AG04449 (cell line): Measurements from ENCODE around the gene ATP6V0B.

Experiments
- CTCF ChIA-PET: fragments of 350-600 bp; formaldehyde crosslinking; extraction: SDS; loops from one replicate; lab custom pipeline; 2021; ENCODE audit warnings: antibody characterized with exemption; lab: Yijun Ruan, JAX
- POLR2A ChIA-PET: fragments of 400-600, 350-600 bp; formaldehyde crosslinking; extraction: SDS; loops from one replicate; lab custom pipeline; 2020; ENCODE audit warnings: antibody characterized with exemption, inconsistent platforms; lab: Yijun Ruan, JAX
- DNase-seq: peaks from one replicate; pipeline ENCODE4 v3.0.0-alpha.2; 2010; ENCODE audit warnings: low read depth, low spot score
- H3K4me3 ChIP-seq: 2 replicates; pipeline ENCODE4 v1.5.1; 2011; ENCODE audit warnings: low read depth, mild to moderate bottlenecking, control low read depth, low read length
- TF ChIP-seq, protein P1 (sequence below): IDR thresholded peaks from one replicate; pipeline ENCODE4 v1.5.1; 2011; ENCODE audit warnings: mild to moderate bottlenecking, moderate library complexity, low read length, control low read depth, inconsistent platforms; ENCODE audit not compliant: insufficient read depth; ENCODE audit errors: missing control alignments

The ATP6V0B gene

DNA sequence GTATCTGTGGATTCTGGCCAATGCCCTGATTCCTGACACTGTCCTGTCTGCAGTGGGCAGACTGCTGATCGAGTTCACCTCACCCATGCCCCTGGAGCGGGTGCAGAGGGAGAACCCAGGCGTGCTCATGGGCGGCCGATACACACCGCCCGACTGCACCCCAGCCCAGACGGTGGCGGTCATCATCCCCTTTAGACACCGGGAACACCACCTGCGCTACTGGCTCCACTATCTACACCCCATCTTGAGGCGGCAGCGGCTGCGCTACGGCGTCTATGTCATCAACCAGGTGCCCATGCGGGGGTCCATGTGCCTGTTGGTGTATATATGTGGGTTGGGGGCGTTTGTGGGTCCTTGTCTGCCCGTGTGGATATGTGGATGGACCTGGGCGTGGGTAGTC is 6.9 kb downstream of the ATP6V0B start:
- no peak for DNase-seq
- CTCF ChIA-PET = interaction anchor here (1.0 kb wide), 1 partner anchor 24 kb away, joined by 3 read pairs; no protein-coding TSS in a partner anchor
- TF ChIP-seq, protein P1, sequence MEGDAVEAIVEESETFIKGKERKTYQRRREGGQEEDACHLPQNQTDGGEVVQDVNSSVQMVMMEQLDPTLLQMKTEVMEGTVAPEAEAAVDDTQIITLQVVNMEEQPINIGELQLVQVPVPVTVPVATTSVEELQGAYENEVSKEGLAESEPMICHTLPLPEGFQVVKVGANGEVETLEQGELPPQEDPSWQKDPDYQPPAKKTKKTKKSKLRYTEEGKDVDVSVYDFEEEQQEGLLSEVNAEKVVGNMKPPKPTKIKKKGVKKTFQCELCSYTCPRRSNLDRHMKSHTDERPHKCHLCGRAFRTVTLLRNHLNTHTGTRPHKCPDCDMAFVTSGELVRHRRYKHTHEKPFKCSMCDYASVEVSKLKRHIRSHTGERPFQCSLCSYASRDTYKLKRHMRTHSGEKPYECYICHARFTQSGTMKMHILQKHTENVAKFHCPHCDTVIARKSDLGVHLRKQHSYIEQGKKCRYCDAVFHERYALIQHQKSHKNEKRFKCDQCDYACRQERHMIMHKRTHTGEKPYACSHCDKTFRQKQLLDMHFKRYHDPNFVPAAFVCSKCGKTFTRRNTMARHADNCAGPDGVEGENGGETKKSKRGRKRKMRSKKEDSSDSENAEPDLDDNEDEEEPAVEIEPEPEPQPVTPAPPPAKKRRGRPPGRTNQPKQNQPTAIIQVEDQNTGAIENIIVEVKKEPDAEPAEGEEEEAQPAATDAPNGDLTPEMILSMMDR = no peak
- H3K4me3 ChIP-seq = no peak overlapping the region
- POLR2A ChIA-PET = no interaction called here

DNA sequence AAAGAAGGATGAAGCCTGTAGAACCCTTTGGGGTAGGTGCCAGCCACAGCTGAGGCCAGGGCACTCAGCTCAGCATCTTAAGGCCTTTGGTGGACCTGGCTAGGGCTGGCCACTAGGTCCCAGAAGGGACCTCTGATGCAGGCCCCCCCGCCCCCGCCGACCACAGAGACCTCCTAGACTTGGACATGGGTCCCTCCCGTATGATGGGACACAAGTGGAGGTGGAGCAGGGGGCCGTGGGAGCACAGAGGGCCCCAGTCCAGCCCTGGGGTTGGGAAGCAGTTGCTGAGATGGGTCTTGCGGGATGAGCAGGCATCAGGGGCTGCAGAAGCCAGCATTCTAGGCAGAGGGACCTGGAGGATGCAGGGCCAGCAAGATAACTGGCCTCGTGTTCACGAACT is 7.5 kb downstream of the ATP6V0B start:
- no peak overlapping the region for H3K4me3 ChIP-seq
- ChIA-PET POLR2A (no interaction called here), CTCF (interaction anchor here (1.0 kb wide), 1 partner anchor 24 kb away, joined by 3 read pairs; no protein-coding TSS in a partner anchor)
- DNase-seq = no peak
- TF ChIP-seq, protein P1 = no peak

DNA sequence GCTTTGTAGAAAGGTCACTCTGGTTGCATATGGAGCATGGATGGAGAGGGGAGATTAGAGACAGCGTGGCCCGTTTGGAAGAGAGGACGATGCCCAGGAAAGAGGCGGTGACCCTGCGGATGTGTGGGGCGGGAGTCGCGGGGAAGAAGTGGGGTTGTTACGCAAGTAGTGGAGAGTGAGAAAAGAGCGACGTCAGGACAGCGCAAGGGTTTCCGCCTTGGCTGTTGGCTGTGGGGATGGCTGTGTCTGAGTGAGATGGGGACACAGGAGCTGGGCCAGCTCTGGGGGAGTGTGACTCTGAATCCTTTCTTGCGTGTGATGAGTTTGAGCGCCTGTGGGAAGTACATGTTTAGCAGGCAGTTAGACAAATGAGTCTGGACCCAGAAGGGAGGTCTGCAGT is 8.0 kb downstream of the ATP6V0B start:
- no peak overlapping the region for H3K4me3 ChIP-seq
- CTCF ChIA-PET = interaction anchor here (1.3 kb wide), 1 partner anchor 23 kb away, joined by 4 read pairs; no protein-coding TSS in a partner anchor
- POLR2A ChIA-PET = no interaction called here
- TF ChIP-seq, protein P1 = no peak
- DNase-seq = no peak

DNA sequence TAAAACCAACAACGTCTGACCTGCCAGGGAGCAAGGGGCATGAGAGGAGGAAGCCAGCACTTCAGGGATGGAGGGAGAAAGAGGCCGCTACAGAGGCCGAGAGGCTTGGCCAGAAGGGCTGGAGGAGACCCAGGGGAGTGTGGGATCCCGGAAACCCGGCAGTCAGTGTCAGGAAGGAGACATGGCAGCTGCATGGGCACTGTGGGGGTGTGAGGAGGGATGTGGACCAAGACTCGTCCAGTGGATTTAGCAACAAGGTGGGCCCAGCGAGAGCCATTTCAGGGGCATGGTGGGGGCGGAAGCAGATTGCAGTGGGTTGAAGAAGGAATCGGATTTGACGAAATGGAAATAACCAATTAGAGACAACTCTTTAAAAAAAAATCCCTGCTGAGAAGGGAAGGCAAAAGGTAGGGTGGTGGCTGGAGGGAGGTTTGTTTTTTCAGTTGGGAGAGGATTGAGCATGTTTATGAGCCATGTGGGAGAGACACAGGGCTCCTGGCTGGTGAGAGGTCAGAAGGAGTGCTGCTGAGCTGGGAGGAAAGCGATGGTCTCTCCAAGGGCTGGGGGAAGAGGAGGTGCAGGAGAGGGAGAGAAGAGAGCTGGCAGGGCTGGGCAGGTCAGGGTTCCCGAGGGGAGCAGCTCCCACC is 8.6 kb downstream of the ATP6V0B start:
- ChIA-PET CTCF (interaction anchor here (1.3 kb wide), 1 partner anchor 23 kb away, joined by 4 read pairs; no protein-coding TSS in a partner anchor), POLR2A (interaction anchor here (1.7 kb wide), 1 partner anchor 8 kb away, joined by 4 read pairs; the partner anchor contains the start of gene ATP6V0B)
- TF ChIP-seq, protein P1 = no peak
- no peak for DNase-seq
- no peak overlapping the region for H3K4me3 ChIP-seq

DNA sequence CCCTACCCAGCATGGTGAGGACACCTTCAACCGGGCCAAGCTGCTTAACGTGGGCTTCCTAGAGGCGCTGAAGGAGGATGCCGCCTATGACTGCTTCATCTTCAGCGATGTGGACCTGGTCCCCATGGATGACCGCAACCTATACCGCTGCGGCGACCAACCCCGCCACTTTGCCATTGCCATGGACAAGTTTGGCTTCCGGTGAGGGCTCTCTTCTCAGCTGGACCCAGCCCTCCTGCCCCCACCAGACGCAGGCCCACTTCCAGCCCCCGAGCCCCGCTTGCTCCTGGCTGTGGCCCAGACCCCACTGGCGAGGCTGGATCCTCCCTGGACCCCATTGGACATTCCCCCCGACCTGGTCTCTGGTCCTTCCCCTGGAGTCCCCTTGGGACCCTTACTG is 10.1 kb downstream of the ATP6V0B start:
- H3K4me3 ChIP-seq = no peak overlapping the region
- CTCF ChIA-PET = no interaction called here
- POLR2A ChIA-PET = interaction anchor here (1.7 kb wide), 1 partner anchor 10 kb away, joined by 4 read pairs; the partner anchor contains the start of gene ATP6V0B
- no peak for DNase-seq
- TF ChIP-seq, protein P1 = no peak

DNA sequence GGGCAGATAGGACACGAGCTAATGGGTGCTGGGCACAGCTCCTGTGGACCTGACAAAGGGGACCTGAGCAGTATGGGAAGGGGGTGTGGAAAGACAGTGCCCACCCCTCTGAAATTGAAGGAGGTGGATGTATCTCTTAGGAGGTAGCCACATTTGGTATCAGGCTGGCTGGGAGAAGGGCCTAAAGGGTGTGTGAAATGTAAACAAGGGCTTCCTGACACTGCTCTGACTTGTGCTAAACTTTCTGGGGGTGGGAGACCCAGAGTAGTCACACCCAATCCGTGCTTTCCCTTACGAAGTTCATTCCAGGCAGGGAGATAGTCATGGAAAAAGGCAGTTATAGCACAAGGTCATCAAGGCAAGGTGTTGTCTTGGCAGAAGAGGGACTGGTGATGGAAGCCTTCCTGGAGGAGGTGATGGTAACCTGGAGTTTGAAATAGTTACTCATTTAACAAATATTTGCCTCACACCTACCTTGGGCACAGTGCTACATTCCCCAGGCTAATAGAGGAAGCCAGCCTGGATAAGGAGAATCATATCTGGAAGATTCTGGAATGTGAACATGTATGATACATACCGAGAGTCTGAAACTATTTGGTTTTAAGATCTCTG is 11.3 kb downstream of the ATP6V0B start:
- POLR2A ChIA-PET = no interaction called here
- no peak for DNase-seq

More for the DNA sequence above, 11.3 kb downstream of the ATP6V0B start:
- TF ChIP-seq, protein P1 = no peak
- CTCF ChIA-PET = interaction anchor here (1.3 to 4.7 kb wide), 4 partner anchors 51 to 223 kb away, joined by 3 to 20 read pairs (median 4); no protein-coding TSS in a partner anchor
- H3K4me3 ChIP-seq = no peak overlapping the region
